ENCODE measurements around the gene GNA15.
"Not testable (repeated sequence)": the region's sequence is repeated elsewhere in the genome, so short reads cannot be mapped to it uniquely, and the experiment has no call there.

The GNA15 gene

GRCh38 chr19:3176715-3177501 lies 41.1 kb downstream of the GNA15 start:
- DNase-seq: peak; percentile 86

DNA sequence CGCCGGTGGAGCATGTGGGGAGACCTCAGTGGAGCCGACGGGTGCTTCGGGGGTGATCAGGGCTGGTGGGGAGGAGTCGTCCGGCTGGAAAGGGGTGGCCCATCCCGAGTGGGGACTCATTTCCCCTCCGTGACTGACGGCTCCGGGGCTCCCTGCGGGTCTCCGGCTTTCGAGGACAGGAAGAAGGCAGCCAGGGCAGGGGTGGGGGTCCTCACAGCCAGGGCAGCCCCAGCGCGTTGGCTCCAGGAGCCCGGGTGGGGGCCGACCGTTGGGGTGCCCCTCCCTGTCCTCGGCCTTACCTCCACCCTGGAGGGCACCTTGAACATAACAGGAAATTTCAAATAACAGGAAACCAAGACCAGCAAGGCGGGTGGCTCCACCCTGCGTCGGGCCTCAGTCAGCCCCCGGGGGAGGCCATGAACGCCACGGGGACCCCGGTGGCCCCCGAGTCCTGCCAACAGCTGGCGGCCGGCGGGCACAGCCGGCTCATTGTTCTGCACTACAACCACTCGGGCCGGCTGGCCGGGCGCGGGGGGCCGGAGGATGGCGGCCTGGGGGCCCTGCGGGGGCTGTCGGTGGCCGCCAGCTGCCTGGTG lies 42.6 kb downstream of the GNA15 start, which contains the start of gene S1PR4:
TSS of gene S1PR4 (plus strand) at position 393 of the 596 bp plus-strand sequence. CDS start at position 417, 24 bp downstream.
- DNase-seq: peak; percentile 82

GRCh38 chr19:3178973-3179738 lies 43.3 kb downstream of the GNA15 start:
- peak; percentile 49 for DNase-seq

GRCh38 chr19:3179739-3180293 lies 44.0 kb downstream of the GNA15 start:
- peak; percentile 63 for DNase-seq

- no peak for DNase-seq
Observed at GRCh38 chr19:3183721-3184641, 48.1 kb downstream of the GNA15 start.

GRCh38 chr19:3184847-3185460 lies 49.1 kb downstream of the GNA15 start:
- peak; percentile 70 for DNase-seq

- DNase-seq: peak; percentile 94
Observed at GRCh38 chr19:3185461-3186159, 49.8 kb downstream of the GNA15 start, which contains the start of gene NCLN. Gene NCLN, plus strand, starts transcription at chr19:3185930. Its CDS starts 101 bp downstream, at chr19:3186031.

- DNase-seq: no peak
Observed at GRCh38 chr19:3186160-3186688, 50.4 kb downstream of the GNA15 start.

DNA sequence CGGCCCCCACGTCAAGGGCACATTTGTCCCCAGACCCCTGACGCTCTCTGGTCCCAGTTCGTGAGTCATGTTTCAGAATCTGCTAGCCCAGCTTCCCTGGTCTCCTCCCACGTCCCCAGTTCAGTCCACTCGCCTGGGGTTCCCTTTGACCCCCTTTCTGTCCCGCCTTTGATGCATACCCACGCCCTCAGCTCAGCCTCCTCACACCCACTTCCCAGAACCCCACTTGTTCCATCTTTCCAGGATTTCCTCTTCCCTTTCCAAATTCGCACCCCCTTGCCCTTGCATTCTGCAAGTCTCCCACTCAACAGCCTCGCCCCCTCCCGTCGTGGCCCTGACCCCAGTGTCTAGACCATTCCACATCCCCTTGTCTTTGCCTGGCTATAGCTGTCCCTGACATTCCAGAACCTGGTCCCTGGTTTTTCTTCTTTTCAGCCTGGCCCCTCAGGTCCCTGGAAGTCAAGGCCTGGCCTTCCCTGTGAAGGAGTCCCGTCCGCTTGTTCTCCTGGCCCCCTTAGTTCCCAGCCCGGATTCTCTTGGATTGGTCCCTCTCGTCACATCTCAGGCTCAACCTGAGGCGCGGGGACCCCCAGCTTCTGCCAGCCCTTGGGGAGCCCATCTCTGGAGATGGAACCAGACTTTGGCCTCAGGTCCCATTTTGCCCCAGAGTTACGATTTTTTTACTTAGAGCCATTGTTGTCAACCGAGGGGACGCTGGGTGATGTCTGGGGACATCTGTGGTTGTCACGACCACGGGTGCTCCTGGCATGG lies 51.2 kb downstream of the GNA15 start:
- no peak for DNase-seq

DNA sequence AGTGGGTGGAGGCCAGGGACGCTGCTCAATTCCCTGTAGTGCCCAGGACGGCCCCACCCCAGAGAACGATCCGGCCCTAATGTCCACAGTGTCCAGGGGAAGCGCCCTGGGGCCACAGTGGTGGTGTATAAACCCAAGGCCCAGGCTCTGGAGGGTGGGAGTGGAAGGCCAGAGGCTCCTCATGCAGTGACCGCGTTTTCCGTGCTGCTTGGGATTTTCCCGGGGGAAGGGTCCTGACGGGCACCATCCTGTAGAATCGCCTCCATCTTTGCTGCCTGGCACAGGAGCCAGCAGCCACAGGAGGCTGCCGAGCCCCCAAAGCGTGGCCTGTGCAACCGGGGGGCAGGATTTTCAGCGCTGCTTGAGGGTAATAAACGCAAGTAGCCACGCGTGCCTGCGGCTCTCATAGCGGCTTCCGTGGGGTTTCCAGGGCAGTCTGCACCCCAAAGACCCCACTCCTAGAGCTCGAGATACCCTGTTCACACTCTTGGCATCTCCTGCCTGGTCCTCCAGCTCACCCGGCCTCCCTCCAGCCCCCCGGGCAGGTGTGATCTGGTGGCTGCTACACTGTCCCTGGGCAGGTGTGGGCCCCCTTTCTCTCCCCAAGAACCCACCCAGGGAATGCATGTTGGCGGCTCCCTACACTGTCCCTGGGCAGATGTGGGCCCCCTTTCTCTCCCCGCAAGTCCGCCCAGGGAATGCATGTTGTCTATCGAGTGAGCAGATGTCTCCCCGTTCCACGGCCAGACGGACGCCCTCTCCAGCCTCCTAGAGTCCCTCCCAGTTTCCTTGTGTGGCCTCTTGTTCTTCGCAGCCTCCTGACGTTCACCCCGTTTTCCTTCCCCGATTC lies 52.1 kb downstream of the GNA15 start:
- no peak for DNase-seq

GRCh38 chr19:3188627-3189596 lies 53.1 kb downstream of the GNA15 start:
- DNase-seq: no peak

DNA sequence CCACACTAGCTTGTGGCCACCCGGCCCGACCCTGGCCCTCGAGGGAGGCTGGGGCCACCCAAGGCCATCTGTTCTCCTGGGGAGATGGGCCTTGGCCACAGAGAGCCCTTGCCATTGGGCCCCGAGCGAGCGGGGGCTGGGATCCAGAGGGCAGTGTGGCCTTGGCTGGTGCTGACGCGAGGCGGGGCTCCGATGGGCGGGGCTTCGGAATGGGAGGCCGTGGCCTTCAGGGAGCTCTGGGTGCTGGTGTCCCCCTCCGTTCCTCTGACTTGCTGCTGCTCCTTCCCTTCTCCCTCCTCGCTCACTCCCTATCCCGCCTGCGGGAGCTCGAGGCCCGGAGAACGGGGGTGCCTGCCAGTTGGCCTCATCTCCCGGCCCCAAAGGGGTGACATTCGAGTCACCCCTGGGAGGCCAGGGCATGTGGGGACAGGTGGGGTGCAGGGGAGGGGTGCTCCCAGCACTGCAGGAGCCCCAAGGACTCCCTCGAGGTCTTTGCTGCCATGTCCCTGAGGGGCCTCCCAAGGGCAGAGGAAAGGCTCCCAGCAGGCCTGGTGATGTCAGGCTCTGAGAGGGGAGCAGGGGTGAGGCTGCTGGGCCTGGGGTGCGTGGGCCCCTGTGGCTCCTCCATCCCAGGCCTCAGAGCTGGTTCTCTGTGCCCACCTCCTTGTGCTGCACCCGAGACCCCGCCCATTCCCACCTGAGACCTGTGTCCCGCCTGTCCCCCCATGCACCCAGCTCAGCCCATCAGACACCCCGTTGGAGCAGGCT lies 54.1 kb downstream of the GNA15 start:
- DNase-seq: no peak

DNA sequence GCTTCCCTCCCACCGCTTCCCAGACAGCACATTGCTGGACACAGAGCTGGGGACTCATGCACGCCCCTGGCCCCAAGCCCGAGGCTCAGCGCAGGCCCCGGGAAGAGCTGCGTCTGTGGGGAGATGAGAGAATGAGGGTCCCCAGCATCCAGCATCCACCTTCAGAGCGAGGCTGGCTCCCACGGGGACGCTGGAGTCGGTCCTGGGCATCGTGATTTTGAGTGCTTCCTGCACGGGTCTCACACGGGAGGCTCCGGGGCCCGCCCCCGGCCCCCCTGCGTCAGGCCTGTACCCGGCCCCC lies 54.6 kb downstream of the GNA15 start:
- no peak for DNase-seq

DNA sequence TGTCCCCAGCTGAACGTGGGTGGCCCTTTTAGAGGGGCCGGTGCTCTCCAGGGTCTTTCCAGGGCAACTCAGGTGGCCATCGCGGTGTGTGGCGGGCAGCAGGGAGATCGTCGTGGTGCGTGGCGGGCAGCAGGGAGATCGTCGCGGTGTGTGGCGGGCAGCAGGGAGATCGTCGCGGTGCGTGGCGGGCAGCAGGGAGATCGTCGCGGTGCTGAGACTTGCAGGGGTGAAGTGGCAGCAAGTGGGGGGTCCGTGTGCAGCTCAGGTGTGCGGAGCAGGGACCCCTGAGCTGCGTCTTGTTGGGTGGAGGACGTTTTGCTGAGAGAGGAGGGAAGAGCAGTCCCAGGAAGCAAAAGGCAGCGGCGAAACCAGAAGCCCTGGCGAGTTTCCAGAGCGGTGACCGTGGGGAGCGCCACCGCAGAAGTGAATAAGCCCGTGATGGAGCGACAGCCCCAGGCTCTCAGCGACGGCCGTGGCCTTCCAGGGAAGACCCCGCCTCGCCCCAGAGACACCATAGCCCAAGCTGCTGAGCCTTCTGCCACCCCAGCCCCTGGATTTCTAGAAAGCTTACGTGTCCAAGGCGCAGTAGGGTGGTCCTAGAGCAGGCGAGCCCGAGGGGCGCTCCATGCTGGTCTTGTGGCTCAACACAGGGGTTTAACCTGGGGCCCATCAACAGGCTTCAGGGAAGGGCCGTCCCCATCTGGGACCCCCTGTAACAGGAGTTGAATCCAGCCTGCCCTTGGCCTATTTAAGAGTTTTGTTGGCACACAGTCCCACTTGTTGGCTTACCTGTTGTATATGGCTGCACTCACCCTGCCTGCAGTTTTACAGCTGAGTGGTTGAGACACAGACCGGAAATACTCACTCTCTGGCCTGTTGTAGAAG lies 55.3 kb downstream of the GNA15 start:
- DNase-seq: no peak

GRCh38 chr19:3191806-3192104 lies 55.9 kb downstream of the GNA15 start:
- not testable (repeated sequence) for DNase-seq

- no peak for DNase-seq
Observed at GRCh38 chr19:3192228-3192635, 56.4 kb downstream of the GNA15 start.

Data from CD4-positive, alpha-beta T cell treated with Interleukin-6 for 4 hours (primary cell).